PC-3 (cell line): ENCODE measurements around the gene AGAP3. TPM values are rescaled to one million over a fixed set of nuclear protein-coding genes. Genes with fewer than 3 reads are reported as not detected.

Experiments used
- ATAC-seq: fragments of 200-7000 bp; cut with Tn5 transposase; 2 replicates; pipeline ENCODE4 v1.9.1; 2020; ENCODE audit warnings: mild to moderate bottlenecking, moderate library complexity
- BruUV-seq: library from RNA; stranded (reverse); fragments of 400-500 nt; replicated peaks from 2 replicates; lab custom pipeline; 2021; lab: Mats Ljungman, UMichigan
- CTCF ChIA-PET: fragments of 300-600 bp; sonication (Branson Sonifier 250); formaldehyde crosslinking; loops from one replicate; lab custom pipeline; 2022; ENCODE audit warnings: antibody characterized with exemption; lab: Charles Lee
- POLR2A ChIA-PET: fragments of 300-600 bp; sonication (Branson Sonifier 250); formaldehyde crosslinking; loops from one replicate; lab custom pipeline; 2022; ENCODE audit warnings: antibody characterized with exemption; ENCODE audit not compliant: unreplicated experiment; lab: Charles Lee
- DNase-seq: peaks from one replicate; pipeline ENCODE4 v3.0.0-alpha.2; 2015
- H2AFZ ChIP-seq: fragments of 300-600 bp; sonication (generic); 2 replicates; pipeline ENCODE4 v1.6.0; 2016; ENCODE audit warnings: antibody characterized with exemption, low read length
- H3F3A ChIP-seq: fragments of 300-600 bp; sonication (generic); one replicate; pipeline ENCODE4 v1.6.0; 2017; ENCODE audit warnings: antibody characterized with exemption, low read length, control low read depth, mild to moderate bottlenecking; ENCODE audit not compliant: unreplicated experiment
- H3K27ac ChIP-seq: fragments of 300-600 bp; sonication (generic); 2 replicates; pipeline ENCODE4 v1.5.1; 2016; ENCODE audit warnings: mild to moderate bottlenecking, low read length
- H3K27me3 ChIP-seq: fragments of 300-600 bp; sonication (generic); 2 replicates; pipeline ENCODE4 v1.6.1; 2016; ENCODE audit warnings: low read length, mixed read lengths
- H3K36me3 ChIP-seq: fragments of 300-600 bp; sonication (generic); 2 replicates; pipeline ENCODE4 v1.6.1; 2016; ENCODE audit warnings: low read depth, mixed run types, low read length, mixed read lengths
- H3K4me1 ChIP-seq: fragments of 300-600 bp; sonication (generic); 2 replicates; pipeline ENCODE4 v1.5.1; 2016; ENCODE audit warnings: low read length; ENCODE audit not compliant: insufficient read depth
- H3K4me2 ChIP-seq: fragments of 300-600 bp; sonication (generic); 2 replicates; pipeline ENCODE4 v1.6.0; 2016; ENCODE audit warnings: low read length
- H3K4me3 ChIP-seq: fragments of 300-600 bp; sonication (generic); 2 replicates; pipeline ENCODE4 v1.5.1; 2016; ENCODE audit warnings: mild to moderate bottlenecking, low read length, mixed read lengths
- H3K79me2 ChIP-seq: fragments of 300-600 bp; sonication (generic); 2 replicates; pipeline ENCODE4 v1.6.1; 2017; ENCODE audit warnings: low read length, mixed read lengths
- H3K9ac ChIP-seq: fragments of 300-600 bp; sonication (generic); 2 replicates; pipeline ENCODE4 v1.6.0; 2016; ENCODE audit warnings: mild to moderate bottlenecking, low read length
- H3K9me2 ChIP-seq: fragments of 300-600 bp; sonication (generic); replicated peaks from 2 replicates; pipeline ENCODE4 v1.6.1; 2016; ENCODE audit warnings: mixed run types, low read length, mixed read lengths
- H3K9me3 ChIP-seq: fragments of 300-600 bp; sonication (generic); 2 replicates; pipeline ENCODE4 v1.6.1; 2016; ENCODE audit warnings: low read length, mixed read lengths
- H4K20me1 ChIP-seq: fragments of 300-600 bp; sonication (generic); 2 replicates; pipeline ENCODE4 v1.6.1; 2016; ENCODE audit warnings: low read length, mixed read lengths
- CTCF ChIP-seq: fragments of 300-600 bp; sonication (generic); conservative IDR thresholded peaks from 2 replicates; pipeline ENCODE4 v1.5.1; 2017; ENCODE audit warnings: antibody characterized with exemption, low read depth, mild to moderate bottlenecking, low read length
- EZH2 ChIP-seq: fragments of 300-600 bp; sonication (generic); IDR thresholded peaks from one replicate; pipeline ENCODE4 v1.6.1; 2017; ENCODE audit warnings: antibody characterized with exemption, mild to moderate bottlenecking, low read length; ENCODE audit not compliant: unreplicated experiment
- EZH2phosphoT487 ChIP-seq: fragments of 300-600 bp; sonication (generic); IDR thresholded peaks from 2 replicates; pipeline ENCODE4 v1.6.1; 2018; ENCODE audit warnings: mild to moderate bottlenecking, antibody characterized with exemption, low read length, borderline replicate concordance
- intact Hi-C: fragments of 100-400 bp; cut with micrococcal nuclease; formaldehyde crosslinking; loops from 2 replicates; pipeline ENCODE4 v1.9.0; 2023
- total RNA-seq: library from RNA; depleted of rRNA; stranded (reverse); fragments of >200 nt; gene quantifications from 2 replicates; pipeline ENCODE4 v1.2.3, GENCODE V29; 2014

The AGAP3 gene
- total RNA-seq, 1 experiment from 2014 or later: 53.5 TPM

- POLR2A ChIA-PET: no interaction called here
- CTCF ChIA-PET: no interaction called here
- peaks cover 20% of the 10 kb centered on the region for H3K79me2 ChIP-seq
These were observed 19.9 kb upstream of the AGAP3 start for GRCh38 chr7:151066273-151066974.

GRCh38 chr7:151068069-151068773 is 18.1 kb upstream of the AGAP3 start:
- H3K9me2 ChIP-seq: no peaks in the 10 kb centered on the region
- no peak overlapping the region for H3K4me3 ChIP-seq
- H4K20me1 ChIP-seq: no peaks in the 10 kb centered on the region
- H3K4me2 ChIP-seq: no peak overlapping the region
- no peaks in the 10 kb centered on the region for H3F3A ChIP-seq
- no TSS peak for BruUV-seq
- peaks cover 30% of the 10 kb centered on the region for H3K36me3 ChIP-seq
- intact Hi-C loops: no loop called here
- ATAC-seq (no peak), DNase-seq (no peak)
- TF ChIP-seq EZH2: no peak
- no peak for TF ChIP-seq EZH2phosphoT487
- TF ChIP-seq CTCF: no peak
- H3K79me2 ChIP-seq: peaks cover 11% of the 10 kb centered on the region
- ChIA-PET POLR2A (no interaction called here), CTCF (no interaction called here)
- no peaks in the 10 kb centered on the region for H3K9me3 ChIP-seq
- H3K27me3 ChIP-seq: no peaks in the 10 kb centered on the region
- no peak overlapping the region for H3K9ac ChIP-seq
- H3K4me1 ChIP-seq: peaks cover 3% of the 10 kb centered on the region; the same call in 1 of the 2 replicates
- no peak overlapping the region for H3K27ac ChIP-seq
- H2AFZ ChIP-seq: no peak overlapping the region

More at GRCh38 chr7:151066273-151066974, 19.9 kb upstream of the AGAP3 start:
- Histone ChIP-seq H3K4me1 (peaks cover 19% of the 10 kb centered on the region), H3K9me3 (no peaks in the 10 kb centered on the region), H3K27me3 (no peaks in the 10 kb centered on the region), H3F3A (no peaks in the 10 kb centered on the region), H3K9me2 (no peaks in the 10 kb centered on the region), H4K20me1 (no peaks in the 10 kb centered on the region), H3K36me3 (peaks cover 28% of the 10 kb centered on the region), H3K4me2 (no peak overlapping the region), H3K9ac (no peak overlapping the region), H3K27ac (no peak overlapping the region), H3K4me3 (no peak overlapping the region), H2AFZ (no peak overlapping the region)
- intact Hi-C loops: no loop called here
- DNase-seq (no peak), ATAC-seq (no peak)
- no TSS peak for BruUV-seq
- TF ChIP-seq CTCF (no peak), EZH2 (no peak), EZH2phosphoT487 (no peak)
